Right lung (tissue), 10 donors: Measurements from ENCODE around the gene NAB1. TPM values are rescaled to one million over a fixed set of nuclear protein-coding genes. Genes with fewer than 3 reads are reported as not detected.
"Not testable (repeated sequence)": the region's sequence is repeated elsewhere in the genome, so short reads cannot be mapped to it uniquely, and the experiment has no call there.

Source experiments
- DNase-seq, 2 donors: peaks; one replicate each; pipeline ENCODE4 v3.0.0-alpha.2; 2013
- long read RNA-seq, 8 donors: transcript quantifications; one replicate each; lab custom pipeline, GENCODE V29; 2026
- polyA plus RNA-seq, 5 donors: library from polyadenylated mRNA; unstranded; fragments of 120-200 nt; gene quantifications; one replicate each; pipeline versions ENCODE4 v1.2.1 to v1.2.3, GENCODE V29; 2013; ENCODE audit warnings: inconsistent platforms in 1 of 5, low replicate concordance in 1 of 5; ENCODE audit not compliant: insufficient read length in 5 of 5, insufficient read depth in 1 of 5

The NAB1 gene, protein sequence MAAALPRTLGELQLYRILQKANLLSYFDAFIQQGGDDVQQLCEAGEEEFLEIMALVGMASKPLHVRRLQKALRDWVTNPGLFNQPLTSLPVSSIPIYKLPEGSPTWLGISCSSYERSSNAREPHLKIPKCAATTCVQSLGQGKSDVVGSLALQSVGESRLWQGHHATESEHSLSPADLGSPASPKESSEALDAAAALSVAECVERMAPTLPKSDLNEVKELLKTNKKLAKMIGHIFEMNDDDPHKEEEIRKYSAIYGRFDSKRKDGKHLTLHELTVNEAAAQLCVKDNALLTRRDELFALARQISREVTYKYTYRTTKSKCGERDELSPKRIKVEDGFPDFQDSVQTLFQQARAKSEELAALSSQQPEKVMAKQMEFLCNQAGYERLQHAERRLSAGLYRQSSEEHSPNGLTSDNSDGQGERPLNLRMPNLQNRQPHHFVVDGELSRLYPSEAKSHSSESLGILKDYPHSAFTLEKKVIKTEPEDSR
- 10 to 100 TPM; 51.9 to 93.5 (median 86.1) TPM for polyA plus RNA-seq
- long read RNA-seq, donor 1, partial matches to known transcripts: 0 of 5 reads
- long read RNA-seq, donor 1, other reads (novel, unspliced or antisense): 0 of 5 reads
- long read RNA-seq, donor 2, full-length matches to known transcripts: 2 of 2 reads
- long read RNA-seq, donor 2, partial matches to known transcripts: 0 of 2 reads
- long read RNA-seq, donor 2, other reads (novel, unspliced or antisense): 0 of 2 reads
- long read RNA-seq, donor 3, partial matches to known transcripts: 0 of 2 reads
- long read RNA-seq, donor 3, other reads (novel, unspliced or antisense): 0 of 2 reads
- long read RNA-seq, donor 4, transcript NAB1-202 (8 exons, 2,360 nt): major isoform, 5 of 53 reads
- long read RNA-seq, donor 4, partial matches to known transcripts: 47 of 53 reads
- long read RNA-seq, donor 4, other reads (novel, unspliced or antisense): 0 of 53 reads
- long read RNA-seq, donor 5, partial matches to known transcripts: 6 of 12 reads
- long read RNA-seq, donor 5, other reads (novel, unspliced or antisense): 0 of 12 reads
- long read RNA-seq, donor 6, transcript NAB1-202 (8 exons, 2,360 nt): major isoform, 5 of 14 reads
- long read RNA-seq, donor 6, partial matches to known transcripts: 6 of 14 reads
- long read RNA-seq, donor 6, other reads (novel, unspliced or antisense): 0 of 14 reads
- long read RNA-seq, donor 7, full-length matches to known transcripts: 7 of 7 reads
- long read RNA-seq, donor 7, partial matches to known transcripts: 0 of 7 reads
- long read RNA-seq, donor 7, other reads (novel, unspliced or antisense): 0 of 7 reads
- long read RNA-seq, donor 8, partial matches to known transcripts: 0 of 1 reads
- long read RNA-seq, donor 8, other reads (novel, unspliced or antisense): 0 of 1 reads

DNA sequence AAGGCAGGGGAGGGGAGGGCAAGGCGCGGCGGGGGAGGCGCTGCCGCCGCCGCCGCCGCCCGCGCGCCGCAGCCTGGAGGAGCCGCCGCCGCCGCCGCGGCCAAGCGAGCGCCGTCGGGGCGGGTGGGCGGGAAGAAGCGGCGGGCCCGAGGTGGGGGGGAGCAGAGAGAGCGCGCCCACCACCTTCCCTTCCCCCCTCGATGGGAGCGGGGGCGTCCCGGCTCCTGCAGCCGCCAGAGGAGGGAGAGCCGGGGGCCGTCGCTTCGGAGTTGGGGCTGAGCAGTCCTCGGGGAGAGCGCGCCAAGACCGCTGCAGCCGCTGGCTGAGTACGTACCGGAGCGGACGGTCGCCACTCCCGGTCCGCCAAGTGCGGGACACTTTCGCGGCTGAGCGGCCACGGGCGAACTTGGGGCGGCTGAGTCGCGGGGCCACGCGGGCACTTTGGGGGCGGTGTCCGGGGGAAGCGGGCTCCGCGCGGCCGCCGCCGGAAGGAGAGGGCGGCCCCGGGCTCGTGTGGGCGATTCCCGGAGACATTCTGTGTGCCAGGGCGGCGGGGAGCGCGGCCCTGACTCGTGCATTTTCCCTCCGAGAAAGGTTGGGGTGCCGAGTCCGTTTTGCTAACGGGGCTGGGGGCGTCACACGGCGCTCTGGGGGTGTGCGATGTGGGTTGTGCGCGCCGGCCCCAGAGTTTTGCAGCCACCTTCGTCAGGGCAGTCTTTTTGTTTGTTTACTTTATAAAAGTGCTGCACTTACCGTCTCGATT lies at the start of gene NAB1:
TSS of gene NAB1 (plus strand) at position 49 of the 763 bp plus-strand sequence. CDS start 10,094 bp downstream, outside the sequence.
- peak; percentile 54 to 72 for DNase-seq

DNA sequence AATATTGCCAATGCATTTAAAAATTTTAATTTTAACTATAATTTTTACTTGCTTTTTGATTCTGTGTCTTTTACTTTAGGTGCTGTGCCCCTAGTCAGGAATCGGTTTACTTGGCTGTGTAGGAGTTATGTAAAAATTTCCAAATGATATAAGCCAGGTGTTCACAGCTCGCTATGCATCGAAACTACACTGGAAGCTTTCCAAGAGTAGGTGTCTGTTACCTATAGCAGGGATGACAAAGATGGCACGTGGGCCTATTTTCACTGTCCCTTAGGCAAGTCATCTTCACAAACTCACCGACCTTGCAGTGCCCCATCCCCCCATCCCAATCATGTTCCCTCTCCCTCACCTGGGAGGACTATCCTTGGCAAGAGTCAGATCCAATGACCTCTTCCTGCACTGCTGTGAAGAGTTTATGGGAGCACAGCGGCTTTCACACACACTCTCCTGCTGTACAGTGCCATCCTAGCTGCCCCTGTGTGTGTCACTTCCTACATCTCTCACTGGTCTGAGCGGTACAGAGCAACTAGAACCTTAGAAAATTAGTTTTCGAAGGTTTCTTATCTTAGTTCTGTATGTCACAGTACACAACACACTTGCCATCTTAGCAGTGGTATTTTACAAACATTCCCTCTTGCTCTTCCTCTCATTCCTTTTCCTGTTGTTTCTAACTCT lies 49.2 kb upstream of the NAB1 start:
- no peak for DNase-seq

DNA sequence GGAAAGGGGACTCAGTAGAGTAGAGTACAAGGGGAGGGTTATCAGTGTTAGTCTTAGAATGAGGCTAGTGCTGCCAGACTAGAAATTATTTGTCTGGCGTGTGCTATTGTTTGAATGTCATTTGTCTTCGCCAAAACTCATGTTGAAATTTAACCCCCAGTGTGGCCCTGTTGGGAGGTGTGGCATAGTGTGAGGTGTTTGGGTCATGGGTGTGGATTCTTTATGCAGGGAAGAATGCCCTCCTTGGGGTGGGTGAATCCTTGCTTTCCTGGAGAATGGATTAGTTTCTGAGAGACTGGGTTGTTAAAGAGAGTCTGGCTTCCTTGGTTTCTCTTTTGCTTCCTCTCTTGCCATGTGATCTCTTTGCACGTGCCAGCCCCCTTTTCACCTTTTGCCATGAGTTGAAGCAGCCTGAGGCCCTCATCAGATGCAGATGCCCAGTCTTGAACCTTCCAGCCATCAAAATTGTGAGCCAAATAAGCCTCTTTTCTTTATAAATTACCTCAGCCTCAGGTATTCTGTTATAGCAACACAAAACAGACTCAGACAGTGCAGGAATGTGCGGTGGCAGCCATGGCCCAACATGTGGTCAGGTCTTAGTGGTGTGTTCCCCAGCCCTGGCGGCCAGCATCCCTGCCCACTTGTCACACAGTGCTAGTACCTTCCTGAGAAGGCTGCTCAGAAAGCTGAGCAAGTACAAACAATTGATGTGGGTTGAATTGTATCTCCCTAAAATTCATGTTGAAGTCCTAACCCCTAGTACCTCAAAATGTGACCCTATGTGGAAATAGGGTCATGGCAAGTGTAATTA lies 48.4 kb upstream of the NAB1 start:
- DNase-seq: no peak

DNA sequence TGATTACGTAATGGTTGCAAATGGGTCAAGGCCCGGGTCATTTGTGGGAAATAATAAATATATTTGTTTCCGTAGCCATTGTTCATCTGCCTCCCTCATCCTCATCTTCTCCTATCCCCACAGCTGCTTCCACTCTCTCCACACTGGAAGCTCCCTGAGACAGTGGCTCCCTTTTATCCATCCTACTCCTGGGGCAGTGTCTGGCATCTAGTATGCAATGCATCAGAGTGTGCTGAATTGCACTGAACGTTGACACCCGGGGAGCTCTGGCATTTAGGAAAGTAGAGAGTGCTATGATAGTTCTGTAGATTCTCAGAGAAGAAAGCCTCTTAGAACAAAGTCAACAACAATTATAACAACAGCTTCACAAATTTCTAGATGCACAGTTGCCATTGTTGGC lies 45.5 kb upstream of the NAB1 start:
- no peak for DNase-seq

DNA sequence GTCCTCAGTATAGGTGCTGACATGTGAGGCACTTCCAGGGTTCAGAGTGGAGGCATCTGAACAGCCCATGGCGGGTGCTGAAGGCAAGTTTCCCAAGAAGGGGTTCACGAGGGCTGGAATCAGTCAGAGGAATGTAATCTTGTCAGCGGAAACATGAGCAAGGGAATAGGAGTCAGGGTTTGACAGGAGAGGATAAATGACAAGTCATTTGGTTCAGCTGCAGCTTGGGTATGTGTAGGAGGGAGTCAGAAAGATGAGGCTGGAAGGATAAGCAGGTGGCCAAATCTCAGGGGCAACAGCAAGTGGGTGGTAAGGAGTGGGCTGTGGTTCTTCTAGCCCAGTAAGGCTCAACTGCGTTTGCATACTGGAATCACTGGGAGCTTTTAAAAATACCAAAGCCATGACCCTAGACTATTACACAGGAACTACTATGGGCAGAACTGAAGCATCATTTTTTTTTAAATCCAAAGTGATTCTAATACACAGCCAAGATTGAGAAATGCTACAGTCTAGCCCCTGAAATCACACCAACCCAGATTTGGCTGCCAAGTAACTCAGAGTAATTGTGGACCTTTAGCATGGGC lies 41.8 kb upstream of the NAB1 start:
- DNase-seq: no peak

DNA sequence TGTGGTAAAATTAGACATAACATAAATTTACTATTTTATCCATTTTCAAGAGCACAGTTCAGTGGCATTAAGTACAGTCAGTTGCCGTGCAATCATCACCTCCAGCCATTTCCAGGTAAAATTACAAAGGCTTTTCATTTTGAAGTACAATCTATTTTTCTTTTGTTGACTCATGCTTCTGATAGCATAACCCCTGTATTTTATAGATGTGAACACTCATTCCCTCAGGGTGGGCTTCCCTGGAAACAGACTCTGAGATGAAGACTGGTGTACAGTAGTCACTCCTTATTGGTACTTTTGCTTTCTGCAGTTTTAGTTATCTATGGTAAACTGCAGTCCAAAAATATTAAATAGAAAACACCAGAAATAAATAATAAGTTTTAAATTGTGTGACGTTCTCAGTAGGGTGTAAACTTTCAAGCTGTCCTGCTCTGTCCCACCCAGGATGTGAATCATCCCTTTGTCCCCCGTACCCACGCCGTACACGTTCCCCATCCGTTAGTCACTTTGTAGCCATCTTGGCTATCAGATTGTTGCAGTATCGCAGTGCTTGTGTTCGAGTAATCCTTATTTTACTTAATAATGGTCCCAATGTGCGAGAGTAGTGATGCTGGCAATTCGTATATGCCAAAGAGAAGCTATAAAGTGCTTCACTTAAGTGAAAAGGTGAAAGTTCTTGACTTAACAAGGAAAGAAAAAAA lies 41.1 kb upstream of the NAB1 start:
- DNase-seq: no peak

DNA sequence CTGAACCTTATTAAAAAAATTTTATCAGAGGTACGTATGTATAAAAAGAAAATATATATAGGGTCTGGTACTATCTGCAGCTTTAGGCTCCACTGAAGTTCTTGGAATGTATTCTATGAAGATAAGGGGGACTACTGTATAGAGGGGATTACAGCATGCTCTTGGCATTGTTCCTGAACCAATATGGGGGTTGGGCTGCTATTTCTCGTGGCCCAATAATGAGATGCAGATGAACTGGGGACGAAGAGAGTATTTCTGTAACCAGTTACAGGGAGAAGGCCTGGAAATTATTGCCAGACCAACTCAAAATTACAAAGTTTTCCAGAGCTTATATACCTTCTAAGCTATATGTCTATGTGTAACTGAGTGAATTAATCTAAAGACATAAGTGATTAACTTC lies 40.0 kb upstream of the NAB1 start:
- DNase-seq: not testable (repeated sequence)

DNA sequence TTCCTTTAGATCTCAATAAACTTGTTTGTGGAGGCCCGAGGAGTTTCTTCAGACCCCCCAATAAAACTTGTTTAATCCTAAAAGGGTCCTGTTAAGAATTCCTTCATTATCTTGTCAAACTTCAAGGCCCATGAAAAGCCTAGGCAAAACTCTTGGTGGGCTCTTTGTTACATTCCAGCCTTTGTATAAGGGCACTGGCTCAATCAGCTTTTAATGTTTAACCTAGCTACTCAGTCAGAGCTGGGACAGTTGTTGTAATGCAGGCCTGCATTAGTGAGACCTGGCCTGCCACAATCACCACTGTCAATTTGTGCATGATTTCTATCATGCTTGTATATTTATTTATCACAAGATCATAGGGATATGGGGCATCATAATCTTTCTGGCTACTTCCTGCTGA lies 39.5 kb upstream of the NAB1 start:
- DNase-seq: not testable (repeated sequence)

DNA sequence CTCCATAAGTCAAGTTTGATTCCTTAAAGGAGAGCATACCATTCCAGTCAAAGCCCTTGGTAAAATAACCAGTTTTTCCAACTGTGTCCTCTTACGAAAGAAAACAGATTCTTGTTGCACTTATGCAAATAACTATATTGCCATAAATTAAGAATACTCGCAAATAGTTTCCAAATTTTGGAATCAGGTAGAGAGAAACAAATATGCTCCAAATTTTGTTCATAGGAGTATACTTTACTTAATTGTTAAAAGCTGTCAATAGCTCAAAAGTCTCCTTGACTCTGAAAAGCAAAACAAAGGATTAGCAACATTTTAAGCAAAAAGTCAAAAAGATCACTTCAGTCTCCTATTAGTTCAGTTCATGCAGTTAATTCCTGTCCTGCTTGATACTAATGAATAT lies 38.4 kb upstream of the NAB1 start:
- not testable (repeated sequence) for DNase-seq

DNA sequence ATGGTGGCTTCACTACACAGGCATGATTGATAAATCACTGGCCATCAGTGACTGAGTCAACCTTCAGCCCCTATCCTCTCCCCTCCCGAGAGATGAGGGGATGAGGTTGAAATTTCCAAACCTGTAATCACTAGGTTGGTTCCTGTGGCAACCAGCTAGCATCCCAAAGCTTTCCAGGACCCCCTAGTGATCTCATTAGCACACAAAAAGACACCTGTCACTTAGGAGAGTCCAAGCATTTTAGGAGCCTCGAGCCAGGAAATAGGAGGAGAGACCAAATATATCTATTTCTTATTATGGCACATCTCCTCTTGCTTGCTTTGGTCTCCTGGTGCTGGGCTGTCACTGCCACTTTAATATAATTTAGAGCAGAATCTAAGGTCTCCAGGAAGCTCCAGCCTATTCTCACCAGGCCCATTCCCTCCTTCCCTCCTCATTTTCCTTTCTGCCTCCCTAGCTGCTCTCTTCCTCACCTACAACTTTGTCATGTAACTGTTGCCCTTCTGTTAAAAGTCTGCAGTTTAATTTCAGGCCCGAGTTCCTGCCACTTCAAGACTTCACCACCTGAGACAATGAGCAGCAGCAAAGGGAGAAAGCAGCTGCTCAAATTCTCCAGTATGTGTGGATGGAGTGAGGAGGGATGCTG lies 33.2 kb upstream of the NAB1 start:
- no peak for DNase-seq

DNA sequence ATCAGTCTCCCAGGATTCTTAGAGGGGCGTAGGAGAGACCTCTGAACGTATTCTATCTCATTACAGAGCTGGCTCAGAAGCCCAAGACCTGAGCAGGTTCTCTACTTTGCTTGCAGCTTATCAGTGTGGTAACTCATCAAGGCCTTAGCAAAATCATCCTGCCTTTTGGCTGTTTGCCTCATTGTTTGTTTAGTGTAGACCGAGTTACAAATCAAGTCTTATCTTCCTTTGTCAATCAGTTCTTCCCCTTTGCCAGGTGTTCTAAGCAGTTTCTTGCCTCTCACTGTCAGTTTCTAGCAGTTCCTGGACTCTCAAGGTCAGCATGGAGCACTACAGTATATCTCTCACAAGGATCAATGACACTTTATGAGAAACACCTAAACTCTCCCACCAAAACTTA lies 30.9 kb upstream of the NAB1 start:
- DNase-seq: no peak

DNA sequence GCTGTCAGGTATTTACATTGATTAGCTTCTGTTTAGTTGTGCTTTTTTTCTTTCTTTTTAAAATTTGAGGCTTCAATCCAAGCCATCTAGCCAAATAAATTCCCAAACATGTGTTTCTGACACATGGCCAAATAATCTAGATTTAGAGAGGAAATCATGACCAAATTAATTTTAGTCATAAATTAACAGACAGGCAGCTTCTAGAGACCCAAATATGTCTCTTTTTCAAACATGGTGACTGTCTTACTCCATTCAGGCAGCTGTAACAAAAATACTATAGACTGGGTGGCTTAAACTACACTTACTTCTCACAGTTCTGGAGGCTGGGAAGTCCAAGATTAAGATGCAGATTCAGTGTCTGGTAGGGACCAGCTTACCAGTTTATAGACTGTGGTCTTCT lies 23.2 kb upstream of the NAB1 start:
- no peak for DNase-seq

DNA sequence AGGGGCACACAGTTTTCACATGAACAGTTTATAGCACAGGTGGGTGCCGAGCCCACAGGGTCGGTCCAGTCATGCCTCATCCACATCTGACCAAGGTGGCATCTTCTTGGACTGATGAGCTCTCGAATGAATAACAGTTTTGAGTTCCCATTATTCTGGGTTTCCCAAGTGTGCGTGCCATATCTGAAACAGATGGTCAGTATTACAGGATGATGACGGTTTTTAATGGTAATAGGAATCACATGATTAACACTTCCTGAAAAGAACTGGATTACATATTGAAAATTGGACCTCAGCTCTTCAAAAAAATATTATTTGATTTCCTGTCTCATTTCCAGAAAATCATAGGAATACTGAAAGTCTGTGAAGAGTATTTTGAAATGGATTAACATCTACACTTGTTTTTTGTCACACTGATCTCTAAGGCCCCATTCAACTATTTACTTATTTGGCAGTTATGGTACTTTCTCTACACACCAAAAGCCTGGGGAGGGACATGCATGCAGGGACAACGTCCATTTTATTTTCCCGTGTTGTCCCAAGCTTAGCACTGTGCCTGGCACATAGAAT lies 22.2 kb upstream of the NAB1 start:
- no peak for DNase-seq

DNA sequence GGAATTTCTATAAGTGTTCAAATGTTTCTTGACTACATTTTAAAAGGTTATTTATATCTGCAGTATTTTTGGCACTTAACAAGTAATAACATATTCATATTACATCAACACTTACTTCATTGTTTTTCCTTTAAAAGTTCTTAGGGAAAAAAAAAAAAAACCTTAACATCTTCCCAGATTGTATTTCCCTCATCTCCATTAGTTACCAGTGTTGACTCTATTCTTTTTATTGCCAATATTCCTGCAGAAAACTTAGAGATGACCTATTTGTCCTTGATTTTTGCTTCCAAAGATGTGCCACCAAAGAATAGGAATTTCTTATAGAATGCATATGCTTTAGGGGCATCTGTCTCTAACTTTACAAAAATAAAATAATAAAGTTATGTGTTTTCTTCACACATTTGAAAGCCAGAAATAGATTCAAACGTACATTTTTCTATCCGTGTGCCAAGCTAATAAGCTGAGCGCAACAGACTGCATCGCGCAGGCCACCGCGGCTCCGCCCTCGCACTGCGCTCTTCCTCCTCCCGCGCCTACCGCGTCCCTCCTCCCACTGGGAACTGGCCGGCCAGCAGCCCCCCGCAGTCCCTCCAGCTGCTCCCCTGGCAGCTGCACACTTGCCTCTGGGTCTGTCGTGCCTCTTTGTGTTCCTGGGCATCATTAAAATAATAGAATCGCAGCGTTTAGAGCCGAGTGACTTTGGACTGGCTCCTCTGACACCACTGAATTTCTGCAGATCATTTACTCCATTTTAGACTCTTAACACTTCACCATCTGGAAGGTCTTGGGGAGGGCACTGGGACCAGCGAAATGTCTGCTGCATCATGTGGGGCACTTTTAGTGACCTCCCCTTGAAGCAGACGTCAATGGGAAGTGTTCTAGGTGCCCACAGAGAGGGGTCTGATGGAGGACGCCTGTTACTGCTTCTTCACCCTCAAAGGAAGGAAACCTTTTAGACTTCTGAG lies 21.2 kb upstream of the NAB1 start:
- peak; percentile 70 to 72 for DNase-seq

DNA sequence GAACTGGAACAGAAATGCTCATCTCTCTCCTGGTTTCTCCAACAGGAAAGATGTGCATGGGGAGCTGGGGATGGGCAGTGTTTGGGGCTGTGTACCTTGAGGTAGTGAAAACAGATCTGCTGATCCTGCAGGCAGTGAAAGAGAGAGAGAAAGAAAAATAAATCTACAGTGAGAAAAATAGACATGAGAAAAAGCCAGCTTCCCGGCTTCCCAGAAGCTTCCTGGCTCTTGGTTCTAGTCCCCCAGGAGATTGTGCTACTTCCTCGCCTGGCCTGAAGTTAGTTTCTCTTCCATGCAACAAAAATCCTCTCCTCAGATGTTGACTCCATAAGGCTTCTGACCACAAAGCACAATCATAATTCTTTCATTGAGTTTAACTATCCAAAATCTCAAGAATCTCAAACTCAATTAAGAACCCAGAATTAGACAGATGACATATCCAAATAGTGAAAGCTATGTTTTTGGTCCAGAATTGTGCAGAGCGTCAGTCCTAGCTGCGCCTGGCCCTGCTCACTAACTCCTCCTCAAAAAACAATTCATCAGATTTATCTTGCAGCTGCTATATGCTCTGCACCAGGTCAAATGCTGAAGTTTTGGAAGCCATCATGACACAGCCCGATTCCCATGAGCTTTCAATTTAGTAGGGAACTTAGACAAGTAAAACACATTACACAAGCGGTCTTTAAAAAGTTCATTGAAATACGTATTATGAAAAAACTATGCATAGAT lies 20.1 kb upstream of the NAB1 start:
- peak; percentile 86 to 90 for DNase-seq
